C4-2B (cell line): ENCODE measurements around the gene KPNA1.

Experiments used
- CTCF ChIP-seq: fragments of 450-650 bp; conservative IDR thresholded peaks from 2 replicates; pipeline ENCODE4 v1.5.1; 2017; ENCODE audit warnings: mild to moderate bottlenecking
- ZFX ChIP-seq: fragments of 450-650 bp; IDR thresholded peaks from 2 replicates; pipeline ENCODE4 v1.6.1; 2017

- no peak for TF ChIP-seq CTCF
- TF ChIP-seq ZFX, result no peak
Measured at GRCh38 chr3:122515870-122516269, 1.1 kb upstream of the KPNA1 start.
